HepG2 (cell line): ENCODE results near the gene DLG5. TPM values are rescaled to one million over a fixed set of nuclear protein-coding genes. Genes with fewer than 3 reads are reported as not detected.

Experiments
- HOXD1 ChIP-seq: sonication (generic); formaldehyde crosslinking; IDR thresholded peaks from 2 replicates; pipeline ENCODE4 v1.5.0; 2020; ENCODE audit warnings: missing genetic modification reagents
- KDM2A ChIP-seq: sonication (generic); formaldehyde crosslinking; IDR thresholded peaks from 2 replicates; pipeline ENCODE4 v1.4.0; 2020; ENCODE audit warnings: low read depth, missing genetic modification reagents, borderline replicate concordance
- KMT2A ChIP-seq: sonication (generic); formaldehyde crosslinking; IDR thresholded peaks from 2 replicates; pipeline ENCODE4 v1.4.0; 2020; ENCODE audit warnings: missing genetic modification reagents
- TAF1 ChIP-seq: sonication (generic); formaldehyde crosslinking; IDR thresholded peaks from 2 replicates; pipeline ENCODE4 v1.4.0; 2020; ENCODE audit warnings: missing genetic modification reagents
- ZNF17 ChIP-seq: sonication (generic); formaldehyde crosslinking; IDR thresholded peaks from 2 replicates; pipeline ENCODE4 v1.5.0; 2020; ENCODE audit warnings: mild to moderate bottlenecking, missing genetic modification reagents
- ZNF230 ChIP-seq: sonication (generic); formaldehyde crosslinking; IDR thresholded peaks from 2 replicates; pipeline ENCODE4 v1.4.0; 2020; ENCODE audit warnings: mild to moderate bottlenecking, missing genetic modification reagents
- ZNF792 ChIP-seq: IDR thresholded peaks from 2 replicates; pipeline ENCODE4 v1.6.1; 2016
- polyA plus RNA-seq, 8 experiments: library from polyadenylated mRNA; depleted of rRNA in 3 of 8; stranded (reverse) in 7 of 8; unstranded in 1 of 8; fragments of >200 nt; fragmentation: Illumina TruSeq in 4 of 8; extraction: Trizol in 4 of 8; gene quantifications; 2 replicates each; pipeline versions ENCODE4 v1.2.1 to v1.2.3, GENCODE V29; 2011 to 2016; ENCODE audit warnings: low read depth in 4 of 8, missing spikeins in 1 of 8, mixed read lengths in 1 of 8; ENCODE audit not compliant: insufficient read depth in 1 of 8
- total RNA-seq, 5 experiments: library from RNA; depleted of rRNA; stranded (reverse); fragments of >200 nt; fragmentation: Illumina TruSeq; extraction: Trizol; gene quantifications; 2 replicates each; pipeline ENCODE4 v1.2.3, GENCODE V29; 2016; ENCODE audit warnings: low read depth in 1 of 5
- TF ChIP-seq, protein P1 (sequence below): sonication (generic); formaldehyde crosslinking; IDR thresholded peaks from 2 replicates; pipeline ENCODE4 v1.4.0; 2020; ENCODE audit warnings: missing genetic modification reagents, borderline replicate concordance
- TF ChIP-seq, protein P2 (sequence below): sonication (generic); formaldehyde crosslinking; IDR thresholded peaks from one replicate; pipeline ENCODE4 v1.5.1; 2020; ENCODE audit warnings: mild to moderate bottlenecking, missing genetic modification reagents; ENCODE audit errors: not compliant biosample characterization
- TF ChIP-seq, protein P3 (sequence below): sonication (generic); formaldehyde crosslinking; IDR thresholded peaks from 2 replicates; pipeline ENCODE4 v1.4.0; 2020; ENCODE audit warnings: mild to moderate bottlenecking, missing genetic modification reagents
- TF ChIP-seq, protein P4 (sequence below): sonication (generic); formaldehyde crosslinking; IDR thresholded peaks from 2 replicates; pipeline ENCODE4 v1.4.0; 2020; ENCODE audit warnings: mild to moderate bottlenecking, missing genetic modification reagents
- TF ChIP-seq, protein P5 (sequence below): sonication (generic); formaldehyde crosslinking; IDR thresholded peaks from 2 replicates; pipeline ENCODE4 v1.5.1; 2020; ENCODE audit warnings: mild to moderate bottlenecking, missing genetic modification reagents, borderline replicate concordance

The DLG5 gene
- total and polyA plus RNA-seq, 2 of the 13 experiments (the other 11 are each of a cell fraction or from before 2014, with no cell fraction given) = 15.5 to 18.2 TPM

DNA sequence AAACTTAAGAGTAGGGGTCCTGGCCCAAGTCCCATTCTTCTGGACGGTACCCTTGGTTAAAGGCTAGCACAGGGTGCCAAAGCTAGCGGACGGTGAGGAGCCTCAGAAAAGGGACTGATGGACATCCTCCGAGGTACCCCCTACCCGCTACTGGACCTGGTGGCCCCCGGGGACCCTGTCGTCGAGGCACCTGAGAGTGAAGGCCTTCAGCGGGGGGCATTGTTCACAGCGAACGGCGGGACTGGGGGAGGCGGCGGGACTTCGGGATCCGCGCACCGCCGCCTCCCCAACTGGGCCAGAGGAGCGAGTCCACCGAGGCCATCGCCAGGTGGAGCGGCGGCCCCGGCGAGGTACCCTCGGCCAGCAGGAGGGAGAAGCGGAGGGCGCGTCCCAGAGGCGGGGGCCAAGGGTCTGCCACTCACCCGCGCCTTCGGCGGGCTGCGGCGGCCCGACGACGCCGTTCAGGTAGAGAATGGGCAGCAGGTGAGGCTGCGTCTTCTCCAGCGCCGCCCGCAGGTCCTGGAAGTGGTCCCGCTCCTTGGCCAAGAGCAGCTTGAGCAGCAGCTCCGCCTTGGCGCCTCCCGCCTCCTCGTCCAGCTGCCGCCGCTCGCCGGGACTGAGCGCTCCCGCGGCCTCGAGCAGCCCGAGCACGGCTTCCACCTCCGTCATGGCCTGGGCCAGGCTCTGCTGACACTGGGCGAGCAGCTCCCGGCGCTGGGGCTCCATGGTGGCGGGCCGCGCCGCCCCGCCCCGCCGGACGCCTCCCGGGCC lies 575 bp downstream of the DLG5 start (continued):
- TF ChIP-seq, protein P1, sequence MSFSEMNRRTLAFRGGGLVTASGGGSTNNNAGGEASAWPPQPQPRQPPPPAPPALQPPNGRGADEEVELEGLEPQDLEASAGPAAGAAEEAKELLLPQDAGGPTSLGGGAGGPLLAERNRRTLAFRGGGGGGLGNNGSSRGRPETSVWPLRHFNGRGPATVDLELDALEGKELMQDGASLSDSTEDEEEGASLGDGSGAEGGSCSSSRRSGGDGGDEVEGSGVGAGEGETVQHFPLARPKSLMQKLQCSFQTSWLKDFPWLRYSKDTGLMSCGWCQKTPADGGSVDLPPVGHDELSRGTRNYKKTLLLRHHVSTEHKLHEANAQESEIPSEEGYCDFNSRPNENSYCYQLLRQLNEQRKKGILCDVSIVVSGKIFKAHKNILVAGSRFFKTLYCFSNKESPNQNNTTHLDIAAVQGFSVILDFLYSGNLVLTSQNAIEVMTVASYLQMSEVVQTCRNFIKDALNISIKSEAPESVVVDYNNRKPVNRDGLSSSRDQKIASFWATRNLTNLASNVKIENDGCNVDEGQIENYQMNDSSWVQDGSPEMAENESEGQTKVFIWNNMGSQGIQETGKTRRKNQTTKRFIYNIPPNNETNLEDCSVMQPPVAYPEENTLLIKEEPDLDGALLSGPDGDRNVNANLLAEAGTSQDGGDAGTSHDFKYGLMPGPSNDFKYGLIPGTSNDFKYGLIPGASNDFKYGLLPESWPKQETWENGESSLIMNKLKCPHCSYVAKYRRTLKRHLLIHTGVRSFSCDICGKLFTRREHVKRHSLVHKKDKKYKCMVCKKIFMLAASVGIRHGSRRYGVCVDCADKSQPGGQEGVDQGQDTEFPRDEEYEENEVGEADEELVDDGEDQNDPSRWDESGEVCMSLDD = 0 out of 2 replicates have a peak, but pooled peaks have one; percentile 35
- TF ChIP-seq, protein P2, sequence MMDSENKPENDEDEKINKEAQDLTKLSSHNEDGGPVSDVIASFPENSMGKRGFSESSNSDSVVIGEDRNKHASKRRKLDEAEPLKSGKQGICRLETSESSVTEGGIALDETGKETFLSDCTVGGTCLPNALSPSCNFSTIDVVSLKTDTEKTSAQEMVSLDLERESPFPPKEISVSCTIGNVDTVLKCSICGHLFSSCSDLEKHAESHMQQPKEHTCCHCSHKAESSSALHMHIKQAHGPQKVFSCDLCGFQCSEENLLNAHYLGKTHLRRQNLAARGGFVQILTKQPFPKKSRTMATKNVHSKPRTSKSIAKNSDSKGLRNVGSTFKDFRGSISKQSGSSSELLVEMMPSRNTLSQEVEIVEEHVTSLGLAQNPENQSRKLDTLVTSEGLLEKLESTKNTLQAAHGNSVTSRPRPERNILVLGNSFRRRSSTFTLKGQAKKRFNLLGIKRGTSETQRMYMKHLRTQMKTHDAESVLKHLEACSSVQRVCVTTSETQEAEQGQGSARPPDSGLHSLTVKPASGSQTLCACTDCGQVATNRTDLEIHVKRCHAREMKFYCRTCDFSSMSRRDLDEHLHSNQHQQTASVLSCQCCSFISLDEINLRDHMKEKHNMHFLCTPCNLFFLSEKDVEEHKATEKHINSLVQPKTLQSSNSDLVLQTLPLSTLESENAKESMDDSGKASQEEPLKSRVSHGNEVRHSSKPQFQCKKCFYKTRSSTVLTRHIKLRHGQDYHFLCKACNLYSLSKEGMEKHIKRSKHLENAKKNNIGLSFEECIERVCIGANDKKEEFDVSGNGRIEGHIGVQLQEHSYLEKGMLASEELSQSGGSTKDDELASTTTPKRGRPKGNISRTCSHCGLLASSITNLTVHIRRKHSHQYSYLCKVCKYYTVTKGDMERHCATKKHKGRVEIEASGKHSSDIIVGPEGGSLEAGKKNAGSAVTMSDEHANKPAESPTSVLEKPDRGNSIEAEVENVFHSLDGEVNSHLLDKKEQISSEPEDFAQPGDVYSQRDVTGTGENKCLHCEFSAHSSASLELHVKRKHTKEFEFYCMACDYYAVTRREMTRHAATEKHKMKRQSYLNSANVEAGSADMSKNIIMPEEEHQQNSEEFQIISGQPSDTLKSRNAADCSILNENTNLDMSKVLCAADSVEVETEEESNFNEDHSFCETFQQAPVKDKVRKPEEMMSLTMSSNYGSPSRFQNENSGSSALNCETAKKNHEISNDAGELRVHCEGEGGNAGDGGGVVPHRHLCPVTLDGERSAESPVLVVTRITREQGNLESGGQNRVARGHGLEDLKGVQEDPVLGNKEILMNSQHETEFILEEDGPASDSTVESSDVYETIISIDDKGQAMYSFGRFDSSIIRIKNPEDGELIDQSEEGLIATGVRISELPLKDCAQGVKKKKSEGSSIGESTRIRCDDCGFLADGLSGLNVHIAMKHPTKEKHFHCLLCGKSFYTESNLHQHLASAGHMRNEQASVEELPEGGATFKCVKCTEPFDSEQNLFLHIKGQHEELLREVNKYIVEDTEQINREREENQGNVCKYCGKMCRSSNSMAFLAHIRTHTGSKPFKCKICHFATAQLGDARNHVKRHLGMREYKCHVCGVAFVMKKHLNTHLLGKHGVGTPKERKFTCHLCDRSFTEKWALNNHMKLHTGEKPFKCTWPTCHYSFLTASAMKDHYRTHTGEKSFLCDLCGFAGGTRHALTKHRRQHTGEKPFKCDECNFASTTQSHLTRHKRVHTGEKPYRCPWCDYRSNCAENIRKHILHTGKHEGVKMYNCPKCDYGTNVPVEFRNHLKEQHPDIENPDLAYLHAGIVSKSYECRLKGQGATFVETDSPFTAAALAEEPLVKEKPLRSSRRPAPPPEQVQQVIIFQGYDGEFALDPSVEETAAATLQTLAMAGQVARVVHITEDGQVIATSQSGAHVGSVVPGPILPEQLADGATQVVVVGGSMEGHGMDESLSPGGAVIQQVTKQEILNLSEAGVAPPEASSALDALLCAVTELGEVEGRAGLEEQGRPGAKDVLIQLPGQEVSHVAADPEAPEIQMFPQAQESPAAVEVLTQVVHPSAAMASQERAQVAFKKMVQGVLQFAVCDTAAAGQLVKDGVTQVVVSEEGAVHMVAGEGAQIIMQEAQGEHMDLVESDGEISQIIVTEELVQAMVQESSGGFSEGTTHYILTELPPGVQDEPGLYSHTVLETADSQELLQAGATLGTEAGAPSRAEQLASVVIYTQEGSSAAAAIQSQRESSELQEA (CRISPR knock-in tag) = peak; percentile 31
- TF ChIP-seq ZNF17 (no peak), TAF1 (CRISPR knock-in tag) (peak; percentile 28; the same call in 1 of the 2 replicates), ZNF230 (0 out of 2 replicates have a peak, but pooled peaks have one; percentile 40), KDM2A (CRISPR knock-in tag) (peak; percentile 52; the same call in 1 of the 2 replicates), KMT2A (CRISPR knock-in tag) (no peak), HOXD1 (CRISPR knock-in tag) (0 out of 2 replicates have a peak, but pooled peaks have one; percentile 48), ZNF792 (no peak)
- TF ChIP-seq, protein P3, sequence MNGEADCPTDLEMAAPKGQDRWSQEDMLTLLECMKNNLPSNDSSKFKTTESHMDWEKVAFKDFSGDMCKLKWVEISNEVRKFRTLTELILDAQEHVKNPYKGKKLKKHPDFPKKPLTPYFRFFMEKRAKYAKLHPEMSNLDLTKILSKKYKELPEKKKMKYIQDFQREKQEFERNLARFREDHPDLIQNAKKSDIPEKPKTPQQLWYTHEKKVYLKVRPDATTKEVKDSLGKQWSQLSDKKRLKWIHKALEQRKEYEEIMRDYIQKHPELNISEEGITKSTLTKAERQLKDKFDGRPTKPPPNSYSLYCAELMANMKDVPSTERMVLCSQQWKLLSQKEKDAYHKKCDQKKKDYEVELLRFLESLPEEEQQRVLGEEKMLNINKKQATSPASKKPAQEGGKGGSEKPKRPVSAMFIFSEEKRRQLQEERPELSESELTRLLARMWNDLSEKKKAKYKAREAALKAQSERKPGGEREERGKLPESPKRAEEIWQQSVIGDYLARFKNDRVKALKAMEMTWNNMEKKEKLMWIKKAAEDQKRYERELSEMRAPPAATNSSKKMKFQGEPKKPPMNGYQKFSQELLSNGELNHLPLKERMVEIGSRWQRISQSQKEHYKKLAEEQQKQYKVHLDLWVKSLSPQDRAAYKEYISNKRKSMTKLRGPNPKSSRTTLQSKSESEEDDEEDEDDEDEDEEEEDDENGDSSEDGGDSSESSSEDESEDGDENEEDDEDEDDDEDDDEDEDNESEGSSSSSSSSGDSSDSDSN = peak; percentile 86; the same call in 1 of the 2 replicates
- TF ChIP-seq, protein P4, sequence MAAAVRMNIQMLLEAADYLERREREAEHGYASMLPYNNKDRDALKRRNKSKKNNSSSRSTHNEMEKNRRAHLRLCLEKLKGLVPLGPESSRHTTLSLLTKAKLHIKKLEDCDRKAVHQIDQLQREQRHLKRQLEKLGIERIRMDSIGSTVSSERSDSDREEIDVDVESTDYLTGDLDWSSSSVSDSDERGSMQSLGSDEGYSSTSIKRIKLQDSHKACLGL = peak; percentile 27; the same call in 1 of the 2 replicates
- TF ChIP-seq, protein P5, sequence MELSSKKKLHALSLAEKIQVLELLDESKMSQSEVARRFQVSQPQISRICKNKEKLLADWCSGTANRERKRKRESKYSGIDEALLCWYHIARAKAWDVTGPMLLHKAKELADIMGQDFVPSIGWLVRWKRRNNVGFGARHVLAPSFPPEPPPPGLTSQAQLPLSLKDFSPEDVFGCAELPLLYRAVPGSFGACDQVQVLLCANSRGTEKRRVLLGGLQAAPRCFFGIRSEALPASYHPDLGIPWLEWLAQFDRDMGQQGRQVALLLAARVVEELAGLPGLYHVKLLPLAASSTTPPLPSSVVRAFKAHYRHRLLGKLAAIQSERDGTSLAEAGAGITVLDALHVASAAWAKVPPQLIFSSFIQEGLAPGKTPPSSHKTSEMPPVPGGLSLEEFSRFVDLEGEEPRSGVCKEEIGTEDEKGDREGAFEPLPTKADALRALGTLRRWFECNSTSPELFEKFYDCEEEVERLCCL (CRISPR knock-in tag) = peak; percentile 64; the same call in 1 of the 2 replicates
